Fibroblast of lung (primary cell): ENCODE results near the gene FBXO17. TPM values are rescaled to one million over a fixed set of nuclear protein-coding genes. Genes with fewer than 3 reads are reported as not detected.

Experiments used
- DNase-seq, 2 donors: peaks; one replicate each; pipeline versions ENCODE4 v3.0.0 to v3.0.0-alpha.2; 2010; ENCODE audit warnings: low read depth in 2 of 2
- H2AFZ ChIP-seq: 2 replicates; pipeline ENCODE4 v1.5.1; 2012; ENCODE audit warnings: low read length, control low read depth, inconsistent platforms
- H3K27ac ChIP-seq: 2 replicates; pipeline ENCODE4 v1.5.1; 2011; ENCODE audit warnings: low read length, control low read depth; ENCODE audit not compliant: insufficient read depth
- H3K27me3 ChIP-seq: 2 replicates; pipeline ENCODE4 v1.5.1; 2011; ENCODE audit warnings: mild to moderate bottlenecking, low read length; ENCODE audit not compliant: control insufficient read depth, insufficient read depth
- H3K36me3 ChIP-seq: 2 replicates; pipeline ENCODE4 v1.5.1; 2011; ENCODE audit warnings: low read length; ENCODE audit not compliant: control insufficient read depth, insufficient read depth
- H3K4me1 ChIP-seq: 2 replicates; pipeline ENCODE4 v1.5.1; 2011; ENCODE audit warnings: low read length; ENCODE audit not compliant: control insufficient read depth, insufficient read depth; ENCODE audit errors: extremely low read depth
- H3K4me2 ChIP-seq: 2 replicates; pipeline ENCODE4 v1.5.1; 2011; ENCODE audit warnings: low read length, control low read depth; ENCODE audit not compliant: insufficient read depth; ENCODE audit errors: extremely low read depth
- H3K4me3 ChIP-seq, 4 experiments: fragments of 200-600 bp in 1 of 4; sonication (generic) in 1 of 4; replicated peaks in 1 of 4; 2 replicates each; pipeline ENCODE4 v1.5.1; 2011 to 2016; ENCODE audit warnings: low read length in 4 of 4, low read depth in 3 of 4, mild to moderate bottlenecking in 3 of 4, control low read depth in 2 of 4, inconsistent platforms in 1 of 4, mixed read lengths in 1 of 4; ENCODE audit not compliant: insufficient read depth in 1 of 4; ENCODE audit errors: control extremely low read depth in 1 of 4
- H3K79me2 ChIP-seq: 2 replicates; pipeline ENCODE4 v1.5.1; 2012; ENCODE audit warnings: mild to moderate bottlenecking, low read length, inconsistent platforms; ENCODE audit not compliant: control insufficient read depth, insufficient read depth
- H3K9ac ChIP-seq: 2 replicates; pipeline ENCODE4 v1.5.1; 2011; ENCODE audit warnings: mild to moderate bottlenecking, low read length, control low read depth; ENCODE audit not compliant: insufficient read depth
- H3K9me3 ChIP-seq: 2 replicates; pipeline ENCODE4 v1.5.1; 2012; ENCODE audit warnings: low read depth, low read length; ENCODE audit not compliant: control insufficient read depth, insufficient read depth
- H4K20me1 ChIP-seq: 2 replicates; pipeline ENCODE4 v1.5.1; 2011; ENCODE audit warnings: low read length; ENCODE audit not compliant: control insufficient read depth, insufficient read depth; ENCODE audit errors: extremely low read depth
- CTCF ChIP-seq, 2 donors: IDR thresholded peaks in 1 of 2; conservative IDR thresholded peaks in 1 of 2; 1 replicate in 1 of 2; 2 replicates in 1 of 2; pipeline ENCODE4 v1.5.1; 2011 to 2012; ENCODE audit warnings: low read length in 2 of 2, control low read depth in 1 of 2, inconsistent platforms in 1 of 2, low read depth in 1 of 2, mild to moderate bottlenecking in 1 of 2
- EZH2 ChIP-seq: IDR thresholded peaks from 2 replicates; pipeline ENCODE4 v1.5.1; 2012; ENCODE audit warnings: low read length, control low read depth, mild to moderate bottlenecking; ENCODE audit errors: missing control alignments
- polyA plus RNA-seq, 2 donors: library from polyadenylated mRNA; depleted of rRNA in 1 of 2; stranded (reverse) in 1 of 2; unstranded in 1 of 2; fragments of >200 nt; gene quantifications; 2 replicates each; pipeline ENCODE4 v1.2.1, GENCODE V29; 2011 to 2012; ENCODE audit warnings: missing spikeins in 1 of 2
- total RNA-seq: library from RNA; depleted of rRNA; stranded (reverse); fragments of >200 nt; gene quantifications from 2 replicates; pipeline ENCODE4 v1.2.1, GENCODE V29; 2014

Gene FBXO17
- total and polyA plus RNA-seq, 2 donors (not counting 1 experiment from before 2014, with no cell fraction given) = 10.2 to 25.8 TPM

- Histone ChIP-seq H3K36me3 (no peaks in the 10 kb centered on the region), H3K9ac (no peak overlapping the region), H3K79me2 (no peaks in the 10 kb centered on the region), H3K27me3 (no peaks in the 10 kb centered on the region), H3K9me3 (no peaks in the 10 kb centered on the region), H3K27ac (no peak overlapping the region), H3K4me1 (no peaks in the 10 kb centered on the region), H3K4me2 (no peak overlapping the region), H4K20me1 (no peaks in the 10 kb centered on the region), H2AFZ (no peak overlapping the region), H3K4me3 (no peak overlapping the region)
- DNase-seq = no peak
- TF ChIP-seq CTCF (conservative IDR thresholded peaks at IDR 0.05 in 1 of 2, IDR thresholded peaks at IDR 0.05 in 1 of 2; ENCODE audit: low read depth in 1 of 2, low read length in 2 of 2) (no peak), EZH2 (no peak)
These were observed 19.3 kb downstream of the FBXO17 start for GRCh38 chr19:38956264-38956663.

- Histone ChIP-seq H3K27ac (no peak overlapping the region), H3K79me2 (no peaks in the 10 kb centered on the region), H3K9ac (no peak overlapping the region), H3K4me2 (no peak overlapping the region), H3K4me1 (no peaks in the 10 kb centered on the region), H3K4me3 (no peak overlapping the region), H3K36me3 (no peaks in the 10 kb centered on the region), H3K9me3 (no peaks in the 10 kb centered on the region), H4K20me1 (no peaks in the 10 kb centered on the region), H3K27me3 (no peaks in the 10 kb centered on the region), H2AFZ (no peak overlapping the region)
- DNase-seq = no peak
- no peak for TF ChIP-seq CTCF (conservative IDR thresholded peaks at IDR 0.05 in 1 of 2, IDR thresholded peaks at IDR 0.05 in 1 of 2; ENCODE audit: low read depth in 1 of 2, low read length in 2 of 2)
- TF ChIP-seq EZH2 = no peak
These were observed 21.9 kb downstream of the FBXO17 start for GRCh38 chr19:38953677-38954076.

- Histone ChIP-seq H3K9ac (no peak overlapping the region), H3K4me3 (no peak overlapping the region), H3K79me2 (no peaks in the 10 kb centered on the region), H3K27me3 (no peaks in the 10 kb centered on the region), H3K4me1 (no peaks in the 10 kb centered on the region), H3K27ac (no peak overlapping the region), H3K9me3 (no peaks in the 10 kb centered on the region), H3K4me2 (no peak overlapping the region), H2AFZ (no peak overlapping the region), H3K36me3 (no peaks in the 10 kb centered on the region), H4K20me1 (no peaks in the 10 kb centered on the region)
- TF ChIP-seq EZH2 (no peak), CTCF (conservative IDR thresholded peaks at IDR 0.05 in 1 of 2, IDR thresholded peaks at IDR 0.05 in 1 of 2; ENCODE audit: low read depth in 1 of 2, low read length in 2 of 2) (peak in 1 of 2 donors; percentile 12)
- DNase-seq = no peak
These were observed 23.0 kb downstream of the FBXO17 start for GRCh38 chr19:38952395-38953165.
